SK-N-MC (cell line): Measurements from ENCODE around the gene DOK1.

ENCODE experiments used
- DNase-seq: peaks from one replicate; pipeline ENCODE4 v3.0.0-alpha.2; 2011; ENCODE audit warnings: low read depth, low spot score
- H3K27ac ChIP-seq: fragments of 200-600 bp; sonication (generic); 2 replicates; pipeline ENCODE4 v1.5.1; 2016; ENCODE audit warnings: mixed run types
- H3K36me3 ChIP-seq: fragments of 200-600 bp; sonication (generic); 2 replicates; pipeline ENCODE4 v1.6.1; 2017; ENCODE audit warnings: antibody characterized with exemption, low read length, mixed read lengths; ENCODE audit not compliant: insufficient read depth
- H3K4me3 ChIP-seq: fragments of 200-600 bp; sonication (generic); 2 replicates; pipeline ENCODE4 v1.5.1; 2016
- H3K9ac ChIP-seq: fragments of 200-600 bp; sonication (generic); 2 replicates; pipeline ENCODE4 v1.8.0; 2017; ENCODE audit warnings: mixed run types, mixed read lengths; ENCODE audit not compliant: insufficient read length
- H3K9me3 ChIP-seq: fragments of 200-600 bp; sonication (generic); 2 replicates; pipeline ENCODE4 v1.6.1; 2017; ENCODE audit warnings: low read depth, mild to moderate bottlenecking, antibody characterized with exemption, low read length, moderate library complexity, mixed read lengths
- EZH2 ChIP-seq: fragments of 200-600 bp; sonication (generic); IDR thresholded peaks from one replicate; pipeline ENCODE4 v1.6.1; 2017; ENCODE audit warnings: antibody characterized with exemption
- FOXP2 ChIP-seq: optimal IDR thresholded peaks from 2 replicates; pipeline ENCODE3; 2011; ENCODE audit warnings: mild to moderate bottlenecking, moderate library complexity; ENCODE audit not compliant: insufficient read depth; ENCODE audit errors: extremely low read length, control extremely low read depth
- POLR2AphosphoS5 ChIP-seq: IDR thresholded peaks from 2 replicates; pipeline ENCODE4 v1.6.1; 2012; ENCODE audit warnings: mild to moderate bottlenecking, low read depth, low read length, borderline replicate concordance

DOK1 gene

GRCh38 chr2:74530239-74531187, 24.0 kb upstream of the DOK1 start:
- Histone ChIP-seq H3K4me3 (peak overlapping the region; percentile 98), H3K9ac (peak overlapping the region; percentile 96), H3K27ac (0 out of 2 replicates have a peak overlapping the region, but pooled peaks have one; percentile 26), H3K36me3 (peaks cover 43% of the 10 kb centered on the region), H3K9me3 (no peaks in the 10 kb centered on the region)
- no peak for DNase-seq
- TF ChIP-seq POLR2AphosphoS5 (no peak), EZH2 (no peak), FOXP2 (no peak)

- no peaks in the 10 kb centered on the region for H3K9me3 ChIP-seq
- H3K27ac ChIP-seq, result no peak overlapping the region
- H3K36me3 ChIP-seq, result peaks cover 33% of the 10 kb centered on the region
- no peak overlapping the region for H3K9ac ChIP-seq
- no peak overlapping the region for H3K4me3 ChIP-seq
- DNase-seq, result no peak
- no peak for TF ChIP-seq EZH2
- no peak for TF ChIP-seq POLR2AphosphoS5
- no peak for TF ChIP-seq FOXP2
Measured at GRCh38 chr2:74531666-74532065, 22.9 kb upstream of the DOK1 start.

GRCh38 chr2:74532222-74532621, 22.3 kb upstream of the DOK1 start:
- no peak overlapping the region for H3K9ac ChIP-seq
- no peaks in the 10 kb centered on the region for H3K9me3 ChIP-seq
- peaks cover 27% of the 10 kb centered on the region for H3K36me3 ChIP-seq
- TF ChIP-seq POLR2AphosphoS5, result no peak
- no peak for TF ChIP-seq FOXP2
- no peak for TF ChIP-seq EZH2
- DNase-seq, result no peak
- H3K4me3 ChIP-seq, result no peak overlapping the region
- H3K27ac ChIP-seq, result no peak overlapping the region

GRCh38 chr2:74533464-74533863, 21.1 kb upstream of the DOK1 start:
- no peaks in the 10 kb centered on the region for H3K9me3 ChIP-seq
- H3K36me3 ChIP-seq, result peaks cover 15% of the 10 kb centered on the region
- no peak for TF ChIP-seq FOXP2
- TF ChIP-seq EZH2, result no peak
- no peak for TF ChIP-seq POLR2AphosphoS5
- no peak overlapping the region for H3K9ac ChIP-seq
- no peak for DNase-seq
- no peak overlapping the region for H3K4me3 ChIP-seq
- H3K27ac ChIP-seq, result no peak overlapping the region

- no peak for DNase-seq
- peaks cover 11% of the 10 kb centered on the region for H3K36me3 ChIP-seq
- H3K9me3 ChIP-seq, result no peaks in the 10 kb centered on the region
- H3K9ac ChIP-seq, result no peak overlapping the region
- H3K4me3 ChIP-seq, result no peak overlapping the region
- no peak for TF ChIP-seq POLR2AphosphoS5
- no peak for TF ChIP-seq EZH2
- H3K27ac ChIP-seq, result no peak overlapping the region
Measured at GRCh38 chr2:74534411-74534810, 20.1 kb upstream of the DOK1 start.

GRCh38 chr2:74535440-74535965, 19.0 kb upstream of the DOK1 start:
- Histone ChIP-seq H3K9me3 (no peaks in the 10 kb centered on the region), H3K36me3 (peaks cover 11% of the 10 kb centered on the region), H3K27ac (no peak overlapping the region), H3K9ac (no peak overlapping the region), H3K4me3 (no peak overlapping the region)
- DNase-seq, result no peak
- TF ChIP-seq EZH2 (no peak), FOXP2 (no peak), POLR2AphosphoS5 (no peak)

GRCh38 chr2:74536166-74536950, 18.2 kb upstream of the DOK1 start:
- Histone ChIP-seq H3K27ac (no peak overlapping the region), H3K9me3 (no peaks in the 10 kb centered on the region), H3K36me3 (peaks cover 9% of the 10 kb centered on the region), H3K9ac (no peak overlapping the region), H3K4me3 (no peak overlapping the region)
- TF ChIP-seq EZH2 (no peak), POLR2AphosphoS5 (no peak), FOXP2 (no peak)
- no peak for DNase-seq

GRCh38 chr2:74537140-74537539, 17.4 kb upstream of the DOK1 start:
- Histone ChIP-seq H3K4me3 (no peak overlapping the region), H3K27ac (no peak overlapping the region), H3K36me3 (peaks cover 6% of the 10 kb centered on the region), H3K9me3 (no peaks in the 10 kb centered on the region), H3K9ac (no peak overlapping the region)
- DNase-seq, result no peak
- TF ChIP-seq POLR2AphosphoS5 (no peak), EZH2 (no peak), FOXP2 (no peak)
